ENCODE data around the gene FAM20A. TPM values are rescaled to one million over a fixed set of nuclear protein-coding genes. Genes with fewer than 3 reads are reported as not detected.
"Not testable (repeated sequence)": the region's sequence is repeated elsewhere in the genome, so short reads cannot be mapped to it uniquely, and the experiment has no call there.

FAM20A gene
- total RNA-seq, 1 donor from 2014 or later = 15.6 TPM

DNA sequence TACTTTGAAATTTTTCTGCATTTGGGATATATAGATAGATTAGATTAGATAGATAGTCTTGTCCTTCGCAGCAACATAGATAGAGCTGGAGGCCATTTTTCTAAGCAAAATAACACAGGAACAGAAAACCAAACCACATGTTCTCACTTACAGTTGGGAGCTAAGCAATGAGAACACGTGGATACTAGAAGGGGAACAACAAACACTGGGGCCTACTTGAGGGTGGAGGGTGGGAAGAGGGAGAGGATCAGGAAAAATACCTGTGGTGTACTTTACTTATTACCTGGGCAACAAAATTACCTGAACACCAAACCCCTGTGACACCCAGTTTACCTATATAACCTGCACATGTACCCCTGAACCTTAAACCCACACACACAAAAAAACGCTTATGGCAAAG is 74.6 kb downstream of the FAM20A start:
- DNase-seq (ENCODE audit: low spot score, unreplicated experiment) = no peak
- H3K27me3 Mint-ChIP-seq = no peaks in the 10 kb centered on the region
- no peak overlapping the region for H3K4me3 Mint-ChIP-seq (ENCODE audit: low read depth)
- no peaks in the 10 kb centered on the region for H3K9me3 Mint-ChIP-seq (ENCODE audit: low read depth)
- peaks cover 17% of the 10 kb centered on the region for H3K4me1 Mint-ChIP-seq (ENCODE audit: low read depth)
- H3K36me3 Mint-ChIP-seq (ENCODE audit: insufficient read depth) = peaks cover 55% of the 10 kb centered on the region
- TF ChIP-seq, protein P1, sequence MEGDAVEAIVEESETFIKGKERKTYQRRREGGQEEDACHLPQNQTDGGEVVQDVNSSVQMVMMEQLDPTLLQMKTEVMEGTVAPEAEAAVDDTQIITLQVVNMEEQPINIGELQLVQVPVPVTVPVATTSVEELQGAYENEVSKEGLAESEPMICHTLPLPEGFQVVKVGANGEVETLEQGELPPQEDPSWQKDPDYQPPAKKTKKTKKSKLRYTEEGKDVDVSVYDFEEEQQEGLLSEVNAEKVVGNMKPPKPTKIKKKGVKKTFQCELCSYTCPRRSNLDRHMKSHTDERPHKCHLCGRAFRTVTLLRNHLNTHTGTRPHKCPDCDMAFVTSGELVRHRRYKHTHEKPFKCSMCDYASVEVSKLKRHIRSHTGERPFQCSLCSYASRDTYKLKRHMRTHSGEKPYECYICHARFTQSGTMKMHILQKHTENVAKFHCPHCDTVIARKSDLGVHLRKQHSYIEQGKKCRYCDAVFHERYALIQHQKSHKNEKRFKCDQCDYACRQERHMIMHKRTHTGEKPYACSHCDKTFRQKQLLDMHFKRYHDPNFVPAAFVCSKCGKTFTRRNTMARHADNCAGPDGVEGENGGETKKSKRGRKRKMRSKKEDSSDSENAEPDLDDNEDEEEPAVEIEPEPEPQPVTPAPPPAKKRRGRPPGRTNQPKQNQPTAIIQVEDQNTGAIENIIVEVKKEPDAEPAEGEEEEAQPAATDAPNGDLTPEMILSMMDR (IDR thresholded peaks at IDR 0.05; ENCODE audit: unreplicated experiment) = no peak
- H3K27ac Mint-ChIP-seq = peak overlapping the region; percentile 48

DNA sequence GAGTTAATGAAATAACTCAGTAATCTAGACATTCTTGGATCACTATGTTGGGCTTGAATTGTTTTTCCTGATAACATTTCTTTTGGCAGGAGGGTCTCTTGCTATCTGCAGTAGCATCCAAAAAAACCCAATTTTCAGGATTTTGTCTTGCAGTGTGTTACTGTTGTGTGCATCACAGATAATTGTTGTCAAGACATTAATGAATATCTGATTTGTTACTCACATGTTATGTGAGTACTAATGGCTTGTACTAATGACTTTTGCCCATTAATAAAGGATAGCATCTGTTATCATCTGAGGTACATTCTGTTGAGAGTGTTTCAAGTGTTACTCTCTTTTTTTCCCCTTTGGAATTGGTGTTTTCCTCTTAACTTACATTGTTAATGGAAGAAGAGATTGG is 78.9 kb downstream of the FAM20A start:
- Mint-ChIP-seq H3K9me3 (ENCODE audit: low read depth) (no peaks in the 10 kb centered on the region), H3K36me3 (ENCODE audit: insufficient read depth) (peaks cover 58% of the 10 kb centered on the region), H3K27me3 (no peaks in the 10 kb centered on the region), H3K4me1 (ENCODE audit: low read depth) (peaks cover 16% of the 10 kb centered on the region), H3K4me3 (ENCODE audit: low read depth) (no peak overlapping the region), H3K27ac (no peak overlapping the region)
- DNase-seq (ENCODE audit: low spot score, unreplicated experiment) = no peak
- TF ChIP-seq, protein P1 (IDR thresholded peaks at IDR 0.05; ENCODE audit: unreplicated experiment) = no peak

DNA sequence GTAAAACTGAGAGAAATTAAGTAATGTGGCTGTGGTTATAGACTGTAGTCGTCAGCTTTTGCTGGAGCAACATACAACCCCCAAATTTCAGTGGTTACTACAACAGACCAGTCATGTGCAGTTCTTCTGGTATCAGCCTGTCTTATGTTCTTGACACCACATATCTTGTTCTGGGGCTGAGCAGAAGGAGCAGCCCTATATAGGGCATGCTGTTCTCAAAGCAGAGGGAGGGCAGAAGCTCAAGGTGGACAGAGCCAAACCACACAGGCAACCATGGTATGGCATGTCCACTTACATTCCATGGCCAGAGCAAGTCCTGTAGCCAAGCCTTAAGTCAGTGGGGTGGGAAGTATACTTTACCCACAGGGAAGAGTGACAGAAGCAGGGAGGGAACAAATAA is 81.3 kb downstream of the FAM20A start:
- H3K36me3 Mint-ChIP-seq (ENCODE audit: insufficient read depth) = peaks cover 57% of the 10 kb centered on the region
- TF ChIP-seq, protein P1 (IDR thresholded peaks at IDR 0.05; ENCODE audit: unreplicated experiment) = no peak
- peak overlapping the region; percentile 75 for H3K27ac Mint-ChIP-seq
- H3K9me3 Mint-ChIP-seq (ENCODE audit: low read depth) = no peaks in the 10 kb centered on the region
- peaks cover 21% of the 10 kb centered on the region for H3K4me1 Mint-ChIP-seq (ENCODE audit: low read depth)
- H3K4me3 Mint-ChIP-seq (ENCODE audit: low read depth) = no peak overlapping the region
- DNase-seq (ENCODE audit: low spot score, unreplicated experiment) = no peak
- H3K27me3 Mint-ChIP-seq = no peaks in the 10 kb centered on the region

DNA sequence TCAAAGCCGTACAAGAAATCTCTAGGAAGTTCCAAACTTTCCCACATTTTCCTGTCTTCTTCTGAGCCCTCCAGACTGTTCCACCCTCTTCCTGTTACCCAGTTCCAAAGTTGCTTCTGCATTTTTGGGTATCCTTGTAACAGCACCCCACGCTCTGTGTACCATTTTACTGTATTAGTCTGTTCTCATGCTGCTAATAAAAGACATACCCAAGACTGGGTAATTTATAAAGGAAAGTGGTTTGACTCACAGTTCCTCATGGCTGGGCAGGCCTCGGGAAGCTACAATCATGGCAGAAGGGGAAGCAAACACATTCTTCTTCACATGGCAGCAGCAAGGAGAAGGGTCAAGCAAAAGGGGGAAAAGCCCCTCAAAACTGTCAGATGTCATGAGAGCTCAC is 82.1 kb downstream of the FAM20A start:
- Mint-ChIP-seq H3K36me3 (ENCODE audit: insufficient read depth) (peaks cover 53% of the 10 kb centered on the region), H3K4me1 (ENCODE audit: low read depth) (peaks cover 29% of the 10 kb centered on the region), H3K27ac (peak overlapping the region; percentile 56)
- not testable (repeated sequence) for DNase-seq (ENCODE audit: low spot score, unreplicated experiment); H3K27me3 Mint-ChIP-seq; H3K4me3 Mint-ChIP-seq (ENCODE audit: low read depth); H3K9me3 Mint-ChIP-seq (ENCODE audit: low read depth)

DNA sequence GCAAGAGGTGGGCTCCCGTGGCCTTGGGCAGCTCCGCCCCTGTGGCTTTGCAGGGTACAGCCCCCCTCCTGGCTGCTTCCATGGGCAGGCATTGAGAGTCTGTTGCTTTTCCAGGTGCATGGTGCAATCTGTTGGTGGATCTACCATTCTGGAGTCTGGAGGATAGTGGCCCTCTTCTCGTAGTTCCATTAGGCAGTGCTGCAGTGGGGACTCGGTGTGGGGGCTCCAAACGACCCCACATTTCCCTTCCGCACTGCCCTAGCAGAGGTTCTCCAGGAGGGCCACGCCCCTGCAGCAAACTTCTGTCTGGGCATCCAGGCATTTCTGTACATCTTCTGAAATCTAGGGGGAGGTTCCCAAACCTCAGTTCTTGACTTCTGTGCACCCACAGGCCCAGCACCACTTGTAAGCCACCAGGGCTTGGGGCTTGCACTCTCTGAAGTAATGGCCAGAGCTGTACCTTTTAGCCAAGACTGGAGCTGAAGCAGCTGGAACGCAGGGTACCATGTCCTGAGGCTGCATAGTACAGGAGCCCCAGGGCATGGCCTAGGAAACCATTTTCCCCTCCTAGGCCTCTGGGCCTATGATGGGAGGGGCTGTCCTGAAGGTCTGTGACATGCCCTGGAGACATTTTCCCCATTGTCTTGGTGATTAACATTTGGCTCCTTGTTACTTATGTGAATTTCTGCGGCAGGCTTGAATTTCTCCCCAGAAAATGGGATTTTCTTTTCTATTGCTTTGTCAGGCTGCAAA is 82.9 kb downstream of the FAM20A start:
- Mint-ChIP-seq H3K4me3 (ENCODE audit: low read depth) (no peak overlapping the region), H3K27ac (no peak overlapping the region), H3K9me3 (ENCODE audit: low read depth) (no peaks in the 10 kb centered on the region), H3K36me3 (ENCODE audit: insufficient read depth) (peaks cover 46% of the 10 kb centered on the region), H3K27me3 (no peaks in the 10 kb centered on the region), H3K4me1 (ENCODE audit: low read depth) (peaks cover 34% of the 10 kb centered on the region)
- TF ChIP-seq, protein P1 (IDR thresholded peaks at IDR 0.05; ENCODE audit: unreplicated experiment) = no peak
- DNase-seq (ENCODE audit: low spot score, unreplicated experiment) = no peak

DNA sequence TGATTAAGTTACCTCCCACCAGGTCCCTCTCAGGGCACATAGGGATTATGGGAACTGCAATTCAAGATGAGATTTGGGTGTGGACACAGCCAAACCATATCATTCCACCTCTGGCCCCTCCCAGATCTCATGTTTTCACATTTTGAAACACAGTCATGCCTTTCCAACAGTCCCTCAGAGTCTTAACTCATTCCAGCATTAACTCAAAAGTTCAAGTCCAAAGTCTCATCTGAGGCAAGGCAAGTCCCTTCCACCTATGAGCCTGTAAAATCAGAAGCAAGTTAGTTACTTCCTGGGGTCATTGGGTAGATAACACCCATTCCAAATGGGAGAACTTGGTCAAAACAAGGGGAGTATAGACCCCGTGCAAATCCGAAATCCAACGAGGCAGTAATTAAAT is 83.6 kb downstream of the FAM20A start:
- H3K27ac Mint-ChIP-seq; H3K9me3 Mint-ChIP-seq (ENCODE audit: low read depth); DNase-seq (ENCODE audit: low spot score, unreplicated experiment); H3K27me3 Mint-ChIP-seq; H3K4me3 Mint-ChIP-seq (ENCODE audit: low read depth): not testable (repeated sequence)
- Mint-ChIP-seq H3K4me1 (ENCODE audit: low read depth) (peaks cover 33% of the 10 kb centered on the region), H3K36me3 (ENCODE audit: insufficient read depth) (peaks cover 41% of the 10 kb centered on the region)

Data from progenitor cell of endocrine pancreas (in vitro differentiated cells).